WTC11 (cell line): ENCODE data around the gene KLHDC4. TPM values are rescaled to one million over a fixed set of nuclear protein-coding genes. Genes with fewer than 3 reads are reported as not detected.

ENCODE experiments used
- ATAC-seq: fragments of 200-7000 bp; cut with Tn5 transposase; 2 replicates; pipeline ENCODE4 v1.10.0; 2021; ENCODE audit warnings: mild to moderate bottlenecking, moderate library complexity
- CTCF ChIA-PET: fragments of 300-600 bp; sonication (Branson Sonifier 250); formaldehyde crosslinking; loops from one replicate; lab custom pipeline; 2021; ENCODE audit warnings: antibody characterized with exemption; lab: Charles Lee
- POLR2A ChIA-PET: fragments of 350-600 bp; sonication (Branson Sonifier 250); formaldehyde crosslinking; loops from one replicate; lab custom pipeline; 2021; ENCODE audit warnings: antibody characterized with exemption; lab: Charles Lee
- DNase-seq: peaks from one replicate; pipeline ENCODE4 v3.0.0; 2021; ENCODE audit warnings: low spot score
- H3K27ac Mint-ChIP-seq: 2 replicates; pipeline ENCODE4 v1.8.0; 2021; ENCODE audit warnings: mixed read lengths
- H3K27me3 Mint-ChIP-seq: 2 replicates; pipeline ENCODE4 v1.8.0; 2021; ENCODE audit warnings: low read depth, mild to moderate bottlenecking, moderate library complexity, mixed read lengths
- H3K36me3 Mint-ChIP-seq: 2 replicates; pipeline ENCODE4 v1.8.0; 2021; ENCODE audit warnings: mixed read lengths
- H3K4me1 Mint-ChIP-seq: 2 replicates; pipeline ENCODE4 v1.8.0; 2022; ENCODE audit warnings: mixed read lengths
- H3K4me3 Mint-ChIP-seq: 2 replicates; pipeline ENCODE4 v1.8.0; 2021; ENCODE audit warnings: mild to moderate bottlenecking, moderate library complexity, mixed read lengths
- H3K9me3 Mint-ChIP-seq: 2 replicates; pipeline ENCODE4 v1.8.0; 2021; ENCODE audit warnings: mixed read lengths
- EMX1 ChIP-seq: fragments of 250-450 bp; sonication (Bioruptor Pico); IDR thresholded peaks from 2 replicates; pipeline ENCODE4 v1.8.0; 2021; ENCODE audit warnings: mild to moderate bottlenecking
- FOXJ3 ChIP-seq: sonication (generic); formaldehyde crosslinking; IDR thresholded peaks from 2 replicates; pipeline ENCODE4 v1.9.0; 2021; ENCODE audit warnings: missing genetic modification reagents, mild to moderate bottlenecking, borderline replicate concordance
- GABPB1 ChIP-seq: sonication (generic); formaldehyde crosslinking; IDR thresholded peaks from 2 replicates; pipeline ENCODE4 v1.8.1; 2023; ENCODE audit warnings: mild to moderate bottlenecking, missing genetic modification reagents
- GRHL2 ChIP-seq: fragments of 250-450 bp; sonication (Bioruptor Pico); IDR thresholded peaks from 2 replicates; pipeline ENCODE4 v1.8.0; 2022; ENCODE audit warnings: mild to moderate bottlenecking, moderate library complexity; ENCODE audit not compliant: insufficient replicate concordance, severe bottlenecking
- GTF2I ChIP-seq: fragments of 250-450 bp; sonication (Bioruptor Pico); conservative IDR thresholded peaks from 2 replicates; pipeline ENCODE4 v1.4.0; 2021; ENCODE audit warnings: mild to moderate bottlenecking
- KAT7 ChIP-seq: sonication (generic); formaldehyde crosslinking; IDR thresholded peaks from 2 replicates; pipeline ENCODE4 v1.8.1; 2023; ENCODE audit warnings: missing genetic modification reagents, mild to moderate bottlenecking, borderline replicate concordance
- MXD4 ChIP-seq: fragments of 250-450 bp; sonication (Bioruptor Pico); IDR thresholded peaks from 2 replicates; pipeline ENCODE4 v1.8.0; 2021; ENCODE audit warnings: mild to moderate bottlenecking, moderate library complexity, borderline replicate concordance
- NFYB ChIP-seq: sonication (generic); formaldehyde crosslinking; conservative IDR thresholded peaks from 2 replicates; pipeline ENCODE4 v1.8.0; 2022; ENCODE audit warnings: low read depth, missing genetic modification reagents
- SMAD3 ChIP-seq: sonication (generic); formaldehyde crosslinking; IDR thresholded peaks from 2 replicates; pipeline ENCODE4 v1.8.0; 2022; ENCODE audit warnings: missing genetic modification reagents, mild to moderate bottlenecking, borderline replicate concordance
- ZNF121 ChIP-seq: sonication (generic); formaldehyde crosslinking; IDR thresholded peaks from 2 replicates; pipeline ENCODE4 v1.8.0; 2023; ENCODE audit warnings: missing genetic modification reagents
- ZNF138 ChIP-seq: sonication (generic); formaldehyde crosslinking; conservative IDR thresholded peaks from 2 replicates; pipeline ENCODE4 v1.8.1; 2022; ENCODE audit warnings: mild to moderate bottlenecking, moderate library complexity, missing genetic modification reagents
- ZNF219 ChIP-seq: sonication (generic); formaldehyde crosslinking; IDR thresholded peaks from 2 replicates; pipeline ENCODE4 v1.8.0; 2023; ENCODE audit warnings: missing genetic modification reagents, mild to moderate bottlenecking, borderline replicate concordance
- ZNF232 ChIP-seq: sonication (generic); formaldehyde crosslinking; IDR thresholded peaks from 2 replicates; pipeline ENCODE4 v1.8.0; 2022; ENCODE audit warnings: mild to moderate bottlenecking, missing genetic modification reagents
- ZNF671 ChIP-seq: fragments of 250-450 bp; sonication (Bioruptor Pico); IDR thresholded peaks from 2 replicates; pipeline ENCODE4 v1.8.0; 2021; ENCODE audit warnings: mild to moderate bottlenecking
- ZSCAN18 ChIP-seq: fragments of 250-450 bp; sonication (Bioruptor Pico); IDR thresholded peaks from 2 replicates; pipeline ENCODE4 v2.1.2; 2022; ENCODE audit warnings: mild to moderate bottlenecking, moderate library complexity
- total RNA-seq: library from RNA; stranded (reverse); gene quantifications from 3 replicates; pipeline ENCODE4 v1.2.3, GENCODE V29; 2021
- TF ChIP-seq, protein P1 (sequence below): sonication (generic); formaldehyde crosslinking; IDR thresholded peaks from 2 replicates; pipeline ENCODE4 v1.8.0; 2022; ENCODE audit warnings: mild to moderate bottlenecking, missing genetic modification reagents
- TF ChIP-seq, protein P2 (sequence below): fragments of 250-450 bp; sonication (Bioruptor Pico); IDR thresholded peaks from 2 replicates; pipeline ENCODE4 v1.9.0; 2021; ENCODE audit warnings: mild to moderate bottlenecking, borderline replicate concordance
- TF ChIP-seq, protein P3 (sequence below): sonication (generic); formaldehyde crosslinking; IDR thresholded peaks from 2 replicates; pipeline ENCODE4 v1.8.1; 2022; ENCODE audit warnings: mild to moderate bottlenecking, moderate library complexity, missing genetic modification reagents
- TF ChIP-seq, protein P4 (sequence below): sonication (generic); formaldehyde crosslinking; IDR thresholded peaks from 2 replicates; pipeline ENCODE4 v1.8.1; 2023; ENCODE audit warnings: mild to moderate bottlenecking, missing genetic modification reagents, moderate library complexity

The KLHDC4 gene
- total RNA-seq, 1 experiment from 2014 or later: 63.6 TPM

- no peak for DNase-seq
- CTCF ChIA-PET: interaction anchor here (0.8 to 1.8 kb wide), 4 partner anchors 15 to 91 kb away, joined by 3 to 5 read pairs (median 4); no protein-coding TSS in a partner anchor
- Mint-ChIP-seq H3K4me3 (no peak overlapping the region), H3K27ac (no peak overlapping the region), H3K27me3 (no peaks in the 10 kb centered on the region), H3K4me1 (0 out of 2 replicates have a peak, but pooled peaks cover 4% of the 10 kb centered on the region), H3K36me3 (no peaks in the 10 kb centered on the region), H3K9me3 (no peaks in the 10 kb centered on the region)
- POLR2A ChIA-PET: interaction anchor here (0.6 kb wide), 1 partner anchor 15 kb away, joined by 6 read pairs; no protein-coding TSS in a partner anchor
- TF ChIP-seq NFYB: no peak
- no peak for TF ChIP-seq GABPB1 (CRISPR knock-in tag)
- TF ChIP-seq, protein P1, sequence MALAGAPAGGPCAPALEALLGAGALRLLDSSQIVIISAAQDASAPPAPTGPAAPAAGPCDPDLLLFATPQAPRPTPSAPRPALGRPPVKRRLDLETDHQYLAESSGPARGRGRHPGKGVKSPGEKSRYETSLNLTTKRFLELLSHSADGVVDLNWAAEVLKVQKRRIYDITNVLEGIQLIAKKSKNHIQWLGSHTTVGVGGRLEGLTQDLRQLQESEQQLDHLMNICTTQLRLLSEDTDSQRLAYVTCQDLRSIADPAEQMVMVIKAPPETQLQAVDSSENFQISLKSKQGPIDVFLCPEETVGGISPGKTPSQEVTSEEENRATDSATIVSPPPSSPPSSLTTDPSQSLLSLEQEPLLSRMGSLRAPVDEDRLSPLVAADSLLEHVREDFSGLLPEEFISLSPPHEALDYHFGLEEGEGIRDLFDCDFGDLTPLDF: no peak
- TF ChIP-seq KAT7 (CRISPR knock-in tag): no peak
- TF ChIP-seq, protein P2, sequence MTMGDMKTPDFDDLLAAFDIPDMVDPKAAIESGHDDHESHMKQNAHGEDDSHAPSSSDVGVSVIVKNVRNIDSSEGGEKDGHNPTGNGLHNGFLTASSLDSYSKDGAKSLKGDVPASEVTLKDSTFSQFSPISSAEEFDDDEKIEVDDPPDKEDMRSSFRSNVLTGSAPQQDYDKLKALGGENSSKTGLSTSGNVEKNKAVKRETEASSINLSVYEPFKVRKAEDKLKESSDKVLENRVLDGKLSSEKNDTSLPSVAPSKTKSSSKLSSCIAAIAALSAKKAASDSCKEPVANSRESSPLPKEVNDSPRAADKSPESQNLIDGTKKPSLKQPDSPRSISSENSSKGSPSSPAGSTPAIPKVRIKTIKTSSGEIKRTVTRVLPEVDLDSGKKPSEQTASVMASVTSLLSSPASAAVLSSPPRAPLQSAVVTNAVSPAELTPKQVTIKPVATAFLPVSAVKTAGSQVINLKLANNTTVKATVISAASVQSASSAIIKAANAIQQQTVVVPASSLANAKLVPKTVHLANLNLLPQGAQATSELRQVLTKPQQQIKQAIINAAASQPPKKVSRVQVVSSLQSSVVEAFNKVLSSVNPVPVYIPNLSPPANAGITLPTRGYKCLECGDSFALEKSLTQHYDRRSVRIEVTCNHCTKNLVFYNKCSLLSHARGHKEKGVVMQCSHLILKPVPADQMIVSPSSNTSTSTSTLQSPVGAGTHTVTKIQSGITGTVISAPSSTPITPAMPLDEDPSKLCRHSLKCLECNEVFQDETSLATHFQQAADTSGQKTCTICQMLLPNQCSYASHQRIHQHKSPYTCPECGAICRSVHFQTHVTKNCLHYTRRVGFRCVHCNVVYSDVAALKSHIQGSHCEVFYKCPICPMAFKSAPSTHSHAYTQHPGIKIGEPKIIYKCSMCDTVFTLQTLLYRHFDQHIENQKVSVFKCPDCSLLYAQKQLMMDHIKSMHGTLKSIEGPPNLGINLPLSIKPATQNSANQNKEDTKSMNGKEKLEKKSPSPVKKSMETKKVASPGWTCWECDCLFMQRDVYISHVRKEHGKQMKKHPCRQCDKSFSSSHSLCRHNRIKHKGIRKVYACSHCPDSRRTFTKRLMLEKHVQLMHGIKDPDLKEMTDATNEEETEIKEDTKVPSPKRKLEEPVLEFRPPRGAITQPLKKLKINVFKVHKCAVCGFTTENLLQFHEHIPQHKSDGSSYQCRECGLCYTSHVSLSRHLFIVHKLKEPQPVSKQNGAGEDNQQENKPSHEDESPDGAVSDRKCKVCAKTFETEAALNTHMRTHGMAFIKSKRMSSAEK: no peak
- no peak for TF ChIP-seq MXD4
- no peak for TF ChIP-seq ZNF219 (CRISPR knock-in tag)
- TF ChIP-seq, protein P3, sequence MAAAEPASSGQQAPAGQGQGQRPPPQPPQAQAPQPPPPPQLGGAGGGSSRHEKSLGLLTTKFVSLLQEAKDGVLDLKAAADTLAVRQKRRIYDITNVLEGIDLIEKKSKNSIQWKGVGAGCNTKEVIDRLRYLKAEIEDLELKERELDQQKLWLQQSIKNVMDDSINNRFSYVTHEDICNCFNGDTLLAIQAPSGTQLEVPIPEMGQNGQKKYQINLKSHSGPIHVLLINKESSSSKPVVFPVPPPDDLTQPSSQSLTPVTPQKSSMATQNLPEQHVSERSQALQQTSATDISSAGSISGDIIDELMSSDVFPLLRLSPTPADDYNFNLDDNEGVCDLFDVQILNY (CRISPR knock-in tag): no peak
- no peak for TF ChIP-seq ZNF138
- TF ChIP-seq GTF2I: no peak
- TF ChIP-seq ZNF671 (CRISPR knock-in tag): no peak
- no peak for TF ChIP-seq ZNF232 (CRISPR knock-in tag)
- TF ChIP-seq, protein P4, sequence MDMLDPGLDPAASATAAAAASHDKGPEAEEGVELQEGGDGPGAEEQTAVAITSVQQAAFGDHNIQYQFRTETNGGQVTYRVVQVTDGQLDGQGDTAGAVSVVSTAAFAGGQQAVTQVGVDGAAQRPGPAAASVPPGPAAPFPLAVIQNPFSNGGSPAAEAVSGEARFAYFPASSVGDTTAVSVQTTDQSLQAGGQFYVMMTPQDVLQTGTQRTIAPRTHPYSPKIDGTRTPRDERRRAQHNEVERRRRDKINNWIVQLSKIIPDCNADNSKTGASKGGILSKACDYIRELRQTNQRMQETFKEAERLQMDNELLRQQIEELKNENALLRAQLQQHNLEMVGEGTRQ (CRISPR knock-in tag): no peak
- no peak for TF ChIP-seq SMAD3
- no peak for TF ChIP-seq ZNF121 (CRISPR knock-in tag)
- no peak for TF ChIP-seq GRHL2 (CRISPR knock-in tag)
- no peak for ATAC-seq
Observed at GRCh38 chr16:87784812-87785211, 19.0 kb upstream of the KLHDC4 start.

- Mint-ChIP-seq H3K27ac (no peak overlapping the region), H3K36me3 (no peaks in the 10 kb centered on the region), H3K4me1 (peaks cover 14% of the 10 kb centered on the region), H3K27me3 (peaks cover 3% of the 10 kb centered on the region), H3K4me3 (no peak overlapping the region), H3K9me3 (no peaks in the 10 kb centered on the region)
- DNase-seq (no peak), ATAC-seq (no peak)
- TF ChIP-seq EMX1 (CRISPR knock-in tag): no peak
- TF ChIP-seq FOXJ3 (CRISPR knock-in tag): no peak
- TF ChIP-seq ZSCAN18 (CRISPR knock-in tag): no peak
- POLR2A ChIA-PET: interaction anchor here (1.1 to 1.3 kb wide), 2 partner anchors 86 to 90 kb away, joined by 3 to 4 read pairs; no protein-coding TSS in a partner anchor
- CTCF ChIA-PET: interaction anchor here (0.6 to 5.2 kb wide), 6 partner anchors 9 to 90 kb away, joined by 3 to 192 read pairs (median 16); partner anchors contain the start of gene SLC7A5
Observed at GRCh38 chr16:87782033-87782432, 16.2 kb upstream of the KLHDC4 start.
